ENCODE data around the gene BSN.

- TF ChIP-seq YY1 (tag by site-specific recombination; IDR thresholded peaks at IDR 0.05) (no peak), ZBTB21 (tag by site-specific recombination; IDR thresholded peaks at IDR 0.05) (no peak)
These were observed 152.8 kb downstream of the BSN start for GRCh38 chr3:49707113-49707480.
